Stimulated activated CD8-positive, alpha-beta memory T cell treated with anti-CD3 and anti-CD28 coated beads, Interleukin-15, amount 100 ng/mL, for 24 hours (primary cell): ENCODE data around the gene USP54.
"Not testable (repeated sequence)": the region's sequence is repeated elsewhere in the genome, so short reads cannot be mapped to it uniquely, and the experiment has no call there.

Experiments used
- DNase-seq: peaks from one replicate; pipeline ENCODE4 v3.0.0-alpha.2; 2020; ENCODE audit warnings: low read depth

Gene USP54

DNA sequence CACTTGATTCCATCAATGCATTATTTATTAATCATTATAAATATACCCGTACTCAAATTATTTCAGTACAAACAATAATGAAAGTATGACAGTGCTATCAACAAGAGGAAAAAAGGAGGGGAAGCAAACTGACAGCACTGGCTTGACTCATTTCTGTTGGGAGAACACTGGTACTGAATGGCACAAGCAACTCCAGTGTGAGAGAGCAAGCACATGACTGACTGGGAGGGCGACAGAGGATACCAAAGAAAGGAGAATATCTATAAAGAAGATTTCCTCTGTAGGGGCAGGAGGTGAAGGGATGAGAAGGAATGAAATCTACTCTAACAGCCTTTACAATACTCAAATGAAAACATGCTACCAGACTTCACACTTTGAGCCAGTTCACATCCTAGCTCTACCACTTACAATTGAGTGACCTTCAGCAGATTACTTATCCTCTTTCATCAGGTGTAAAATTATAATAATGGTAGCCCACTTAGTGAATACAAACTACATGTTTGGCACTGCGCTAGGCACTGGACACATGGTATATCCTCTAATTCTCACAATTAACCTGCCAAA, 1.5 kb downstream of the USP54 start:
- no peak for DNase-seq

DNA sequence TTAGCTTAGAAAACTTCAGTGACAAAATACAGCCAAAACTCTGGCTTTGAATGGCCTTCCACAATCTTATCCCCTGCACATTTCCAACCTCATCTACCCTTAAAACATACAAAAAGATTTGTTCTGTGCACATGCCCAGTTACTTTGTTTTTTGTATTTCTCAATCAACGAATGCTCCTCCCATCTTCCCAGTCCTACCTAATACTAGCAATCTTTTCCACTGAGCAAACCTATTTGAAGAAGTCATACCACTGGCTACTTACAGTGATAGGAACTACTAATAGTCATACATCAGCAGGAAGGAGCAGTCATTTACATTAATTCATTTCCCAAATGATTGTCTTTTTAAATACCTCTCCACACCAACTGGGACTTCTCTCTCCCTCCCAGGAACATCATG, 2.5 kb downstream of the USP54 start:
- DNase-seq = no peak

DNA sequence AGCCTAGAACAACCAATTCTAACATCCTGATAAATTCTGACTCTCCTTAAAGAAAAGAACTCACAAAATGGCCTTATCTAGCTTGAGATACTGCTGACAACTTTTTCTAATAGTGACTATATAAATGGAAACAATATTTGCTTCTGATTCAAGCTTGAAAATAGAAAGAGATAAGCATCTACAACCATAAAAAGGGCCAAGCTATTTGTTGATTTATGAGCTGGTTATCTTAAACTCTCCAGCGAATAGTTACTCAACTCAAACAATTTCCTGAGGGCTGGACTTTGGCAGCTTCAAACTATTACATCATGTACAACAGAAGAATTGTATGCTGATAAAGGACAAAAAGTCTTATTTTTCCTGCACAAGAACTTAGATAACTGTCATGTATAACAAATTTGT, 4.6 kb downstream of the USP54 start:
- DNase-seq = no peak

DNA sequence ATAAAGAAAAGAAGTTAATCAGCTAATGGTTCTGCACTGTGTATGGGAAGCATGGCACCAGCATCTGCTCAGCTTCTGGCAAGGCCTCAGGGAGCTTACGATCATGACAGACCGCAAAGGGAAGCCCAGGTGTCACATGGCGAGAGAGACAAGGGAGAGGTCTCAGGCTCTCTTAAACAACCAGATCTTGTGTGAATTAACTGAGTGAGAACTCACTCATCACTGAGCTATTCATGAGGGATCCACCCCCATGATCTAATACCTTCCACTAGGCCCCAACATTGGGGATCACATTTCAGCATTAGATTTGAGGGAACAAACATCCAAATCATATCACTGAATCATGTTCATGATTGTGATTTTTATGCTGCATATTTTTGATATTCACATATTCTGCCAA, 5.8 kb downstream of the USP54 start:
- DNase-seq = no peak

DNA sequence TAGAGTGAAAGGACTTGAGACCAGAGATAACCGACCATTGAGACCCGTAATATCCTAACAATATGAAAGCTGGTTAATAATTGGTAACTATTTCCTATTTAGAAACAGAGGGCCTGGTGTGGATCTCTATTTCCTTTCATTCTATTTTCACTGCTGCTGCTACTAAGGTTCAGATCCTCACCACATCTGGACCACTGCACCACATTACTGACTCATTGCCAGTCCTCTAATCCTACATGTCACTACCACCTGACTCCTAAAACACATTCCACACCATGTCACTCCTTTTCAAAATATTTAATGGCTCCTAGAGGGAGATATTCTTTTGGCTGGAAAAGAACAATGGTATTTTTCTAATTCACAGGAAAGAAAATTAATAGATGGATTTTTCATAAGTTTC, 6.4 kb downstream of the USP54 start:
- no peak for DNase-seq

DNA sequence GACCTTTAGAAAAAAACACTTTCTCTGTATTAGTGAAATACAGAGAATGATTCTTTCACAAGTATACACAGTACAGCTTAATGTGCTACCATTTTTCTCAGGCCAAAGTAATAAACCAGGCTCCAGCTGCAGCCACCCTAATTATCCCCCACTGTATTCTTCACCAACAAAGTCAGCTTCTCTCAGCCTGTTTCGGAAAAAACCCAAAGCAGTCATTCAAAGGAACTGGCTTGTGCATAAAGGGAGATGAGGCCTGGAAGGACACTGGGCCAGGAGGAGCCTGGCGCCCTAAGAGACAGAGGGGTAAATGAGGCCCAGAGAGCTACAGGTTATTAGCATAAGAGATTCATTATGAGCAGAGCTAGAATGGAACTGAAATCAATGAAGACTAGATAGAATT, 9.2 kb downstream of the USP54 start:
- no peak for DNase-seq

DNA sequence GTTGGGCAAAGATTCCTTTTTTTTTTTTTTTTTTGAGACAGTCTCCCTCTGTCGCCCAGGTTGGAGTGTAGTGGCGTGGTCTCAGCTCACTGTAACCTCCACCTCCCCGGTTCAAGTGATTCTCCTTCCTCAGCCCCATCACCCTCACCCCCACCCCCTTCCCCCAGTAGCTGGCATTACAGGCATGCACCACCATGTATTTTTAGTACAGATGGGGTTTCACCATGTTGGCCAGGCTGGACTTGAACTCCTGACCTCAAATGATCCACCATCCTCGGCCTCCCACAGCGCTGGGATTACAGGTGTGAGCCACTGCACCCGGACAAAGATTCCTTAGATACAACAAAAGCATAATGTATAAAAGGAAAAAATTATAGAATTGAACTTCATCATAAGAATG, 12.2 kb downstream of the USP54 start:
- not testable (repeated sequence) for DNase-seq

DNA sequence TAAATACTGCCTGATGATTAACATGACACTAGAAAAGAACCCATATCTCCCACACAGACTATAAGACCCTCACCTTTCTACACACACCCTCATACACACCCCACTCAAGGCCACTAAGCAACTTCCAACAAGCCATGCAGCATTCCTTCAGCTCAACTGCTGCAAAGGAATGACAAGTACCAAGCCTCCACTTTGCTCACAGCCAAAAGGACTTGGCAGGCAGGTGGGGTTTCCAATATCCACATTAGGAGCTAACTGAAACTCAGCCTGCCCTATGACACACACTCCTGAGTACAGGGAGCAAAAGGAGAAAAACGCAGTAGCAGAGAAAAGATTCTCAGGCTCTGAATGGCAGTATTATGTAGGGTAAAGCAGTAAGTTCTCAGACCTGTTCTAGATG, 13.4 kb downstream of the USP54 start:
- no peak for DNase-seq

DNA sequence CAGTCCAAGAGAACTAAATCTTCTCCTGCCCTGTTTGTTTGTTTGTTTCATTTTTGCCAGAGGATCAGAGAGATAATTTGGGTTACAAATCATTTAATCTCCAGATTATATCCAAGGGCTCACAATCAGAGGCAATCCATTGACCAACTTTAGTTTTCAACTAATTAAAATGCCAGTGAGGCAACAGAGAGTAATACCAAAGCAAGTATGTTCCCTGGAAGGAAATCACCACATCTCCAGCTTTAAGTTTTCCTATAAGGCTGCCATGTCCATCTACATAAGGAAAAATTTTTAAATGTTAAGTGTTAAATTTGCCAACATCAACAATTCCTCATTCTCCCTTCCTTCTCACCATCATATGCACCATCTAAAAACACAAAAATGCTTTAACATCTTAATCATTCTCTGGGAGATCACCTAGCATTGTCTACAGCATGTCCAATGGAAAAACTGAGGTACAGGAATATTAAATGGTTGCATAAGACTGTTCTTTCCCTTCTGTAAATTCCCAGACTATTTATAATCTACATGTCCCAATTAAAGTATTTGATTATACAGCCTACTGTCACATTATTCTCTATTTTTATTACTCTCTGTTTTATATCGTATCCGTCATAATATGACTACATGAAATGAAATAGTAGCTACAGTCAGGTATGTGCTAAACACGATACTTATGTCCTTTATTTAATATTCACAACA, 14.1 kb downstream of the USP54 start:
- DNase-seq = no peak

DNA sequence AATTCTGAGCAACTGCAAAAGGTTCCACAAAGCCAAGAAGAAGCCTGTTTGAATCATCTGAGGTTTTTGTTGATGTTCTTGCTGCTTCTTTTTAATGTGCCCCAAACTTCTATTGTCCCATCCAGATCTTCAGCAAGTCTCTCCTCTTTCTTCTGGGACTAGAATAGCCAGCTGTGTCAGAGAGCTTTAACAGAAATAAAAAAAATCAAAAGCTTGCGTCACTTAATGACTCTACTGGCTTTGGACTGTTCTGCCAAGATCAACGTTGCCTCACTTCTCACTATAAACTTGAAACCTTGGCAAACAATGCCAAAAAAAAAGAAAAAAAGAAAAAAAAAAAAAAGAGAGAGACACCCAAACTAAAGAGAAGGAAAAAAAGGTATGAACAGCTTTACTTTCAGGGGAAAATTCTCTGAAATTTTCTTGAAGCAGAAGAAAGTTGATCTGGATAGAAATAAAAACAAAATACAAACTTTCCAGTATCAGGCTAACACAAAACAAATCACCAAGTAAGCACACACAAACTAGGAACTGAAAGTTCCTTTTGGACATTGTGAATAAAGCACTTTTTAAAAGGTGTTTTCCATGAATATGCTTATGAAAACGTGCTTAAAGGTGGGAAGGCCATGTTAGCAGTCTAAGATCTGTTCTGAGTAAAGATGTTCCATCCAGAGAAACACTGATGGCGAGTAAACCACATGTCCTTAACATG, 14.8 kb downstream of the USP54 start:
- no peak for DNase-seq

DNA sequence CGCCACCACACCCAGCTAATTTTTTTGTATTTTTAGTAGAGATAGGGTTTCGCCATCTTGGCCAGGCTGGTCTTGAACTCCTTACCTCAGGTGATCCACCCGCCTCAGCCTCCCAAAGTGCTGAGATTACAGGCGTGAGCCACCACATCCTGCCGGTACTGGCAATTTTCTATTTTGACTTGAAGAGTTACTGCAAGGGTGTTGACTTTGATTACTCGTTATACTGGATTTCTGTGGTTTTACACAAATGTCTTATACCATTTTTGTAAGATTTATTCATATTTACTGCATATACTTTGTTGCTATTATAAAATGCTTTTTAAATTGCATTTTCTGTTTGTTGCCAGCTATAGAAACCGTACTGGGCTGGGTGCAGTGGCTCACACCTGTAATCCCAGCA, 24.1 kb downstream of the USP54 start:
- not testable (repeated sequence) for DNase-seq

DNA sequence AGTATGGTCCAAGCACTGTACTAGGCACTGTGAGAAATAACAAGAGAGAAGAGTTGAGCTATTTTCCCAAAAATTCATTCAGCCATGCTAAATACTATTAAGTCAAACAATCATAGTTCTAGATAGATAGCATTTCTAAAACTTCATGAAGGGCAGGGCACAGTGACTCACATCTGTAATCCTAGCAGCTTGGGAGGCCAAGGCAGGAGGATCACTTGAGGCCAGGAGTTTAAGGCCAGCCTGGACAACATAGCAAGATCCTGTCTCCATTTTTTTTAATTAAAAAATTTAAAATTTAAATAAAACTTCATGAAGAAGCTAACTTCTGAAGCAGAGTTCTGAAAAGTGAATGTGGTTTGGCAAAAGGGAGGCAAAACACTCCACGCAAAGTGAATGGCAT, 29.9 kb downstream of the USP54 start:
- DNase-seq = no peak

DNA sequence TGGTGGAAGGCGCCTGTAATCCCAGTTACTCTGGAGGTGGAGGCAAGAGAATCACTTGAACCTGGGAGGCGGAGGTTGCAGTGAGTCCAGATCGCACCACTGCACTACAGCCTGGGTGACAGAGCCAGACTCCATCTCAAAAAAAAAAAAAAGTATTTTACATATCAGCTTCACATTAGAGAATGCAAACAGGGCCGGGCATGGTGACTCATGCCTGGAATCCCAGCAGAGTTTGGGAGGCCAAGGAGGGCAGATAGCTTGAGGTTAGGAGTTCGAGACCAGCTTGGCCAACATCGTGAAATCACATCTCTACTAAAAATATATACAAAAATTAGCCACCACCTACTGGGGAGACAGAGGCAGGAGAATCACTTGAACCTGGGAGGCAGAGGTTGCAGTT, 31.6 kb downstream of the USP54 start:
- DNase-seq = no peak

DNA sequence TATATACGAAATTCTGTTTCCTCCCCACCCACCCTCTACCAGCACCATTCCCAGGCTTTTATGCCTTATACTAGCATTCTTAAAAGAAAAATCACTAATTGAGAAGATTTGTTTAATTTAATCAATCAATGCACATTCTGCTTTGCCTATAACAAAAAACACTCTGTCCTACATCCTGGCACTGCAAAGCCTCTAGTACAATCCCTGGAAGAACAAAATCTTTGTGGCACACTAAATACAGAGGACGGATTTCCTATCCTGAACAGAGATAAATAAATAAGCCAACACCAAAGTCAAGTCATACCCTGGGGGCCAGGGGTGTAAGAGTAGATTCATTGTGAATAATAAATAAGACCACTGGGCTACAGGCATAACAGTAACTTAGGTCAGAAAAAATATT, 34.3 kb downstream of the USP54 start:
- no peak for DNase-seq

DNA sequence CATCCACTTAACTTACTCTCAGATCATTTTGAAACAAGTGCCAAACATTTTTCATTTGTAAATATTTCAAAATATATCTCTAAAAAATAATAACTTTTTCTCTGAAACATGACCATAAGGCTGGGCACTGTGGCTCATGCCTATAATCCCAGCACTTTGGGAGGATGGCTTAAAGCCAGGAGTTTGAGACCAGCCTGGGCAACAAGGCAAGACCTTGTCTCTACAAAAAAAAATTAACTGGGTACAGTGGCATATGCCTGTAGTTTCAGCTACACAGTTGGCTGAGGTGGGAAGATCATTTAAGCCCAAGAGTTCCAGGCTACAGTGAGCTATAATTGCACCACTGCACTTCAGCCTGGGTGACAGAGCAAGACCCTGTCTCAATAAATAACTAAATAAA, 36.4 kb downstream of the USP54 start:
- no peak for DNase-seq

DNA sequence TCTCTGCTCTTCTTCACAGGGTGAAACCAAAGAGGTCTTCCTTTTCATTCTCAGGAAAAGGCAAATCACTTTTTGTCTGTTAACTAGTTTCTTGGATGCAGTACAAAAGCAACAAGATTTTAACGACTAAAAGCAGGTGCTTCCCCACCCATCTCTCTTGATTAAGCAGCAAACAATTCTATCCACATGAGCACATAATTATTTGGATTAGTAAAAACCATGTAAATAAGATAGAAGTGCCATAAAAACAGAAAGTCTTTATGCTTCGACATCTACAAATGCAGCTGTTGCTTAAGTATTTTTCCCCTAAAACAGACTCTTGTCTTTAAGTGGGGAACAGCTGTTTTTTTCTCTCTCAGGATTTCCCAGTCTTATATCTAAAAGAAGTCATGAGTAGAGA, 37.4 kb downstream of the USP54 start:
- no peak for DNase-seq

DNA sequence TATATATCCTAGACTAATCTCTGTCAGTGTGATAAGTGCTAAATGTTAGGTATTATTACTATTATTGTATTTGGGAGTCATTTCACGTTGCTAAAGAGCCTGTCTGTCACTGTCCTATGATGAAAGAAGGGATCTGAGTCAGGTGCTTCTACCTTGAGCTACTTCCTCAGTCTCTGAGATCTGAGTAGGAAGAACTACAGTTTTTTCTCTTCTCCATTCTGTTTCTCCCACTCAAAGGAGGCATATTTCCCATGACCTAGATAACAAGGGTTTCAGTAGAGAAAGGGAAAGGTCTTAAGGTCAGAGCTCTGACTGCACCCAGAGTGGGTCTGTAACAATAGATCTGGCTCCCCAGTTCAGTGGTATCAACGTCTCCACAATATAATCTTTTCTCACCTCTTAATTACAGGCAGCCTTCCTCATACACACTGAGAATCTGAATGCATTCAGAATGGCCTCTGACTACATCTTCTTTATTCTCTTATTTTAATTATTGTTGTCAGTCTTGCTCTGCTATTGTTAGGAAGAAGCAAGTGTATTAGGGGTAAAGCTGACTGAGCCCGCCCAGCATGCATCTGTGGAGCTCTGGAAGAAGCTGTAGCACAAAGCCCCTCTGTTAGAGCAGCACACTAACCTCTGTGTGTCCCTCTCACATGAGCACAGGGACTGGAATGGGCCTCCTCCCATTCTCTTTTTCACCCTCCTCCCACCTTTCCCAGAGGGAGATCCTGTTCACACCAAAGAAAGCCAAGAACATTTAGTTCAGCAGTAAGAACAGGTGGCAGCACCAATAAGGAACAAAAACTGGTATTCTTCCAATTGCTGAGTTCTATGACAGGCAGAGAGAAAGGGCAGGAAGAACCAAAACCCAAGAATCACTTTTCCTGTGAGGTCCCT, 38.1 kb downstream of the USP54 start:
- DNase-seq = no peak

DNA sequence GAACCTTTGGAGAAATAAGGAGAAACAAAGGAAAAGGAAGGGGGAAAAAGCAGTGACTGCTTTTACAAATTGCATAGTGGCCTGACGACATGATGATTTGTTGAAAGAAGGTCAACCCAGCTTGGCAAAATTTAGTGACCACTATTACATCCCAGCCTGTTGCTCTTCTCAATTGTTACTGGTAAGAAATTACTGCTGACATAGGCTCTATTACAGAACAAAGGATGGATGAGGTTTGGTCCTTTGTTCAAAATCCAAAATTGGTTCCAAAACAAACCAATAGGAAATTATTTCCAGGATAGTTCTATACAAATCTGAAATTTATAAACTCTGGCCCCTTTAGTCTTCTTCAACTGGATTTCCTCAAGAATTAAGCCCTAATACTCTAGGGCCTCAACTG, 39.6 kb downstream of the USP54 start:
- no peak for DNase-seq

DNA sequence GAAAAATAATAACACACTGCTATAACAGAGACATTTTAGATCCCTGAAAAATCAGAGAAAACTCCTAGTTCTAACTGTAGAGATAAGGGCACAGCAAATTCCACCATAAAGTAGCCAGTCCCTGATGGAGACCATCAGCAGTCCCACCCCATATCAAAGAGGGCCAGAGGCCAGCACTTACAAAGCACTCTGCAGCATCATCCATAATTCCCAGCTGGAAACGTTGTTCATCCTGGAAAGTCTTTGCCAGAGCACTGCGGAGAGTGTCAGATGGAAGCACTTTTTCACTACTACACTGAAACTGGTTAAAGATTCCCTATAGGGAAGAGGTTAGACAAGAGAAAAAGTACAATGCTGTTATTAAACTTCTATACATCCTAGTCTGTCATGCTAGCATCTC, 45.8 kb downstream of the USP54 start:
- DNase-seq = no peak

DNA sequence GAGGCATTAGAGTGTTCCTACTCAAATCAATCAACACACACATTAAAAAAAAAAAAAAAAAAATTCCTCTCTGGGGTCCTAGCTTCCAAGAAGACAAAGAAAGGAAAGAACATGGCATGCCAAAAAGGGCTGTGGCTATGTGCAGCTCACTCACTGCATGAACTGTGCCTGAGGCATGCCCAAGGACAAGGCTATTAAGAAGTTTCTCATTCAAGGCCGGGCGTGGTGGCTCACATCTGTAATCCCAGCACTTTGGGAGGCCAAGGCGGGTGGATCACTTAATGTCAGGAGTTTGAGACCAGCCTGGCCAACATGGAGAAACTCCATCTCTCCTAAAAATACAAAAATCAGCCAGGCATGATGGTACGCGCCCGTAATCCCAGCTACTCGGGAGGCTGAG, 53.4 kb downstream of the USP54 start:
- no peak for DNase-seq

DNA sequence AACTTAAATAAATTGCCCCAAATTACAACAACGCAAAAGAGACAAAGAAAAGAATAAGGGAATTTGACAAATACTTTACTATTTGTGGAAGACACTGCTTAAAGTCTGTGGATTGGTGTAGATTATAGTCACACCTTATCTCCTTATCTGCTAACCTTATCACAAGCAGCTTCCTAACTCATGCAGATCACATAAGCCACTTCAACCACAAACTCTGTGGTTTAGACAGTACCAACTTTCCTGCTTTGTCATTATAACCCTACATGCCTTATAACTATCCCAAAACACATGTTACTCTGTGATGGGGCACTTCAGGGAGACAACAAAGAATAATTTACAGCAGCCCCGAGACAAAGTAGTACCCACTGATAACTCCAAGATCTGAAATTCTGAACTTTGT, 53.9 kb downstream of the USP54 start:
- DNase-seq = no peak

DNA sequence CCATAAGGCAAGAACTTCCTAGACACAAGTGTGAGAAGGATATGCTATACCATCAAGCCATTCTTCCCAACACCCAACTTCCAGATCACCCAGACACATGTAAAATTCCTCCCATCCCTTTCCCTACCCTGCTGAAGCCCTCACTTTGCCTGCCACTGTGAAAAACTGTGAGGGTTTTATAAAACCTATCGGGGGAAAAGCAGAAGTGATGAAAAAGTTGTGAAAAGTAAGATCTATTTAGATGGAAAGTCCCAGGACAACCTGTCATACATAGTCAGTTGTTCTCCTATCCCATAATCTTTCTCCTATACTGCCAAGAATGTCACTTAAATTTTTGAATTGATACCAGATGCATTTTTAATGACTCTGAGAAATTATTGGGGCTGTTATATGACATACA, 56.3 kb downstream of the USP54 start:
- DNase-seq = no peak
